Measurements from ENCODE around the gene HRH2.

DNA sequence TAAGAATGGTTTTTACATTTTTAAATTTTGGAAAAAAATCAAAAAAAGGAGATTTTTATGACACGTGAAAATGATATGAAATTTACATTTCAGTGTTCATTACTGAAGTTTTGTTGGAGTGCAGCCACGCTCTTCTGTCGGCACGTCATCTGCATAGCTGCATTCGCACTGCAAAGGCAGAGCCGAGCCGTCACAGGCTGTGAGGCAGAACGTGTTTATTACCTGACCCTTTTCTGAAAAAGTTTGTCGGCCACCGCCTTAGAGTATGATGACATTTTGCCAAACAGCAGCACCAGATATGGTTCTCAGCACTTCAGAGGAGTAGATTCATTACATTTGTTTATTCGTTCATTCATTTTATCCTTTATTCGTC is 24.1 kb downstream of the HRH2 start:
- TF ChIP-seq TAF1 (IDR thresholded peaks at IDR 0.05; ENCODE audit: borderline replicate concordance, insufficient read depth, low read length) = no peak
- no peak for TF ChIP-seq SIN3A (IDR thresholded peaks at IDR 0.05; ENCODE audit: borderline replicate concordance, insufficient read depth, low read length)
- no peak for TF ChIP-seq POLR2AphosphoS5 (IDR thresholded peaks at IDR 0.05; ENCODE audit: low read depth, low read length)
